ENCODE results near the gene KLHL11.

KLHL11 gene, protein sequence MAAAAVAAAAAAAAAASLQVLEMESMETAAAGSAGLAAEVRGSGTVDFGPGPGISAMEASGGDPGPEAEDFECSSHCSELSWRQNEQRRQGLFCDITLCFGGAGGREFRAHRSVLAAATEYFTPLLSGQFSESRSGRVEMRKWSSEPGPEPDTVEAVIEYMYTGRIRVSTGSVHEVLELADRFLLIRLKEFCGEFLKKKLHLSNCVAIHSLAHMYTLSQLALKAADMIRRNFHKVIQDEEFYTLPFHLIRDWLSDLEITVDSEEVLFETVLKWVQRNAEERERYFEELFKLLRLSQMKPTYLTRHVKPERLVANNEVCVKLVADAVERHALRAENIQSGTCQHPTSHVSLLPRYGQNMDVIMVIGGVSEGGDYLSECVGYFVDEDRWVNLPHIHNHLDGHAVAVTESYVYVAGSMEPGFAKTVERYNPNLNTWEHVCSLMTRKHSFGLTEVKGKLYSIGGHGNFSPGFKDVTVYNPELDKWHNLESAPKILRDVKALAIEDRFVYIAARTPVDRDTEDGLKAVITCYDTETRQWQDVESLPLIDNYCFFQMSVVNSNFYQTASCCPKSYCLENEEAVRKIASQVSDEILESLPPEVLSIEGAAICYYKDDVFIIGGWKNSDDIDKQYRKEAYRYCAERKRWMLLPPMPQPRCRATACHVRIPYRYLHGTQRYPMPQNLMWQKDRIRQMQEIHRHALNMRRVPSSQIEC

GRCh38 chr17:41864836-41865595 lies at the start of gene KLHL11:
Gene KLHL11 (minus strand): TSS chr17:41865423. CDS start chr17:41865370, 53 bp downstream.
- peak; percentile 84 to 86 for DNase-seq (ENCODE audit: low read depth in 2 of 2)

- no peak for DNase-seq (ENCODE audit: low read depth in 2 of 2)
Observed at GRCh38 chr17:41915020-41915419, 49.8 kb upstream of the KLHL11 start.

GRCh38 chr17:41914358-41914766 lies 49.1 kb upstream of the KLHL11 start:
- no peak for DNase-seq (ENCODE audit: low read depth in 2 of 2)

GRCh38 chr17:41913798-41914197 lies 48.6 kb upstream of the KLHL11 start:
- no peak for DNase-seq (ENCODE audit: low read depth in 2 of 2)

DNA sequence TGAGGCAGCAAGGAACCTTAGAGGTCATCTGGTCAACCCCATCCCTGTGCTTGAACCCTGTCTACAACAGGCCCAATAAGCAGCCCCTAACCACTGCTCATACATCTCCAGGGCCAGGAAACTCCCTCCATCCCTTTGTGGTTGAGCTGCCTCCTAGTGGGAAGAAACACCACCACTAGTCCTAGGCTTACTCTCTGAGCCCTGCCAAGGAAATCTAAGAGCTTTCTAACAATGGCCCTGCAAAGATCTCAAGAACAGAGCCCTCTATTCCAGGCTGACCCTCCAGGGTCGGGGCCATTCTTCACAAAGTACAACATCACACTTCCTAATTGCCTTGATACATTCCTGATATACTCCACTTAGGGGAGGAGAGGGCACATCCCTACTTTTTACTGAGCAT lies 47.7 kb upstream of the KLHL11 start:
- DNase-seq (ENCODE audit: low read depth in 2 of 2) = no peak

DNA sequence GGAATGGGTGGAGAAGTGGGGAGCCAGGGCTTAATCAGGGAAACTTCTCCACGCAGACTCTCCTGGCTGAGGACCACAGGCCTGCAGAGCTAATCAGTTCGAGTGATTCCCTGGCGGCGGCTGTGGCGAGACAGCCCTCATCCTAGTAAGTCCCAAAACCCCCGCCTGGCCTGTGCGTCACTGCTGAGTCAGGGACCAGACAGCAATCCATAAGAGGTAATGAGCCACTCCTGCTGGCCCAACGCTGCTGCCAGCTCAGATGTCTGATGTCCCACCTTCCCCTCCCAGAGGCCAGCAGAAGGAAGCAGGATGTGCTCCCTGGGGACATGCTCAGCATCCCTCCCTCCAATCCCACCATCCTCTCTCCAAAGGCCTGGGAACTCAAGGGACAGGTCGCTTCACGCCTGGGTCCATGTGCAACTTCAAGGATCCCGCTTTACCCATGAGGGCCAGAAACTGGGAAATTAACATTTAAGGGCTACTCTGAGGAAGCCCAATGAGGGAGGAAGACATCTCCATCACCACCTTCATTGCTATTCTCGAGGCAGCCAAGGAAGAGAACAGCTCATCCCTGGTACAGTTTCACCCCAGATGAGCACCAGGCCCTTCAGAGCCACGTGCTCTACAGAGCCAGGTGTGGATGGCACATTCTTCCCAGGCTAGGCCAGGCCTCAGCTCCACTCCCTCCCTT lies 45.6 kb upstream of the KLHL11 start:
- no peak for DNase-seq (ENCODE audit: low read depth in 2 of 2)

GRCh38 chr17:41909088-41909487 lies 43.9 kb upstream of the KLHL11 start:
- DNase-seq (ENCODE audit: low read depth in 2 of 2) = no peak

DNA sequence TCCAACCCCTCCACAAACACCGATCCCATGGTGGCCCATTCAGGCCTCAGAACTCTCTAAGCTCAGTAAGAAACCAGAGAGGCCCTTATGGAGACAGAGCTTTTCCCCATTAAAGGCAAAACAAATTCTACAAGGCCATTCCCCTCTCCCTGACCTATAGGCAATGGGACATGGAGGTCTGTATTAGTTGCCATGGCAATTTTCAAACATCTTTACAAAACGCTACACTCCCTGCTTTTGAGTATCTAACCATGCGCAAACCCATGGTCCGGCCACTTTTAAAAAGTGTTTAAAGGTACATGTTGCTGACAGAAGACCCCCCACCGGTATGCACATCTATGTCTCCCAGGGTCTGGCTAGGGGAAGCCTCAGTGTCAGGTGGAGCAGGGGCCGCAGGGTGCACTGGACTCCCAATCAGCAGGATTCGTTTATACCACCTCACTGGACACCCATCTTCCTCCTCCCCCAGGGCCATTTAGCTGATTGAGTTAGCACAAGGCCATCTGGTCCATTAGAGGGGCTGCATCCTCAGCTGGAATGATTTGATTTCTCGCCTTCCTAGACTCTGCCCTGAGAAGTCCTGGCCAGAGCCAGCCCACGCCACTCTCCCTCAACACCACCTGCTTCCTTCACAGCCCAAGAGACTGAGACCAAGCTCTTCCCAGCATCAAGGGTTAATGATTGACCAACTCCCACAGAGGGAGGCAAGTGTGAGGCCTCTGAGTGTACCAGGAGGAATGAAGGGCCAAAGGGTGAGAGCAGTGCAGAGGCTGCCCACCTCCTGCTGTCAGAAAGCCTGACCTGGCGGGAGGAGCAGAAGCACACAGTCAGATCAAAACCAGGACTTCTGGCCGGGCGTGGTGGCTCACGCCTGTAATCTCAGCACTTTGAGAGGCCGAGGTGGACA lies 42.7 kb upstream of the KLHL11 start:
- no peak for DNase-seq (ENCODE audit: low read depth in 2 of 2)

- DNase-seq (ENCODE audit: low read depth in 2 of 2) = no peak
Observed at GRCh38 chr17:41907185-41907556, 41.9 kb upstream of the KLHL11 start.

- DNase-seq (ENCODE audit: low read depth in 2 of 2) = no peak
Observed at GRCh38 chr17:41906465-41907184, 41.4 kb upstream of the KLHL11 start.

- no peak for DNase-seq (ENCODE audit: low read depth in 2 of 2)
Observed at GRCh38 chr17:41905172-41905571, 39.9 kb upstream of the KLHL11 start.

GRCh38 chr17:41904242-41904841 lies 39.1 kb upstream of the KLHL11 start:
- no peak for DNase-seq (ENCODE audit: low read depth in 2 of 2)

DNA sequence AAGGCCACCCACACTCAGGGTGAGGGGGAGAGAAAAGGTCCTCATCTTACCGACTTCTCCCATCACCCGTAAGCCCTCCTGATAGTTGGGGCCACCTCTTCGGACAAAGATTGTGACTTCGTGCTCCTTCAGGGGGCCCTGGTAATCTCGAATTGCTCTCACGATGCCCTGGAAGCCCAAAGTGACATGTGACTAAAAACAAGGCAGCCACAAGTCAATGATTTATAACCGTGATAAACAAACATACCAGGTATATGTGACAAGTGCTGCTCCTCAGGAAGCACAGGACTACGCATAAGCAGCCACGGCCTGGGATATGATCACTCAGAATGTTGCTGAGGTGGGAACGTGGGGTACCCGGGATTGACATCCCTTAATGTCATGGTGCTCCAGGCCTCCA lies 36.4 kb upstream of the KLHL11 start:
- DNase-seq (ENCODE audit: low read depth in 2 of 2) = no peak

- DNase-seq (ENCODE audit: low read depth in 2 of 2) = no peak
Observed at GRCh38 chr17:41896726-41897125, 31.5 kb upstream of the KLHL11 start.

DNA sequence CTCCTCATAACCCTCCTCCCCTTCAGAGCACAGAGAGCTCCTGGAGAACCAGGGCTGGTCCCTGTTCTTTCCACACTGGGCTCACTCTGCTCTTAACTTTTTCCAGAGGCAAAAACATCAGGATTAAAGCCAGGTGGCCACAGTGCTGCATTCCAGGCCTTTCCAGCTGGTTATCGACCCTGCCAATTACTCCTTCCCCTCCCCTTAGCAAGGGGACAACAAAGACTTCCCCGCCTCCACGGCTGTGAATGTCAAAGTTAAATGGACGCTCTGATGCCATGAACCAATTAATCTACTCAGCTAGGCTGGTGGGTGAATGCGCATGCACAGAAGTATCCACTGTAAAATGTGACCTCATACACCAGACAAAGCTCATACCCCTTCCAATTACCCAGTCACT lies 30.4 kb upstream of the KLHL11 start:
- DNase-seq (ENCODE audit: low read depth in 2 of 2) = no peak

GRCh38 chr17:41894791-41895331 lies 29.6 kb upstream of the KLHL11 start:
- DNase-seq (ENCODE audit: low read depth in 2 of 2) = no peak

DNA sequence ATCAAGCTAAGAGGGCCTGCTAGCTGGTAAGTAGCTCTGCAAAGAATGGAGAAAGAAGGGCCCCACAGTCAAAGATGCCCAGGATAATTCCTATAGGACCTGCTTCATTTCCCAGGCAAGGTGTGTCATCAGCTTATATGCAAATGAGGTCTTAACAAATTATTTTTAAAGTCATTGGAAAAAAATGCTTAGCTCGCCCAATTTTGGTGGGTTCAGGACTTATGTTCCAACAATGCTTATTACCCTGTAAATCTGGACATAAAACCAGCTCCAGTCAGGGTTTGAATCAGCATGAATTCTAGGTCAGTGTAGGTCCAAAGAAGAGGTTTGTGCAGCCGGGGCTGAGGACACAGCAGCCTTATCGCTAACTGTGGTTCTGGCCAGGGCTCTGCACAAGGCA lies 28.2 kb upstream of the KLHL11 start:
- no peak for DNase-seq (ENCODE audit: low read depth in 2 of 2)

DNA sequence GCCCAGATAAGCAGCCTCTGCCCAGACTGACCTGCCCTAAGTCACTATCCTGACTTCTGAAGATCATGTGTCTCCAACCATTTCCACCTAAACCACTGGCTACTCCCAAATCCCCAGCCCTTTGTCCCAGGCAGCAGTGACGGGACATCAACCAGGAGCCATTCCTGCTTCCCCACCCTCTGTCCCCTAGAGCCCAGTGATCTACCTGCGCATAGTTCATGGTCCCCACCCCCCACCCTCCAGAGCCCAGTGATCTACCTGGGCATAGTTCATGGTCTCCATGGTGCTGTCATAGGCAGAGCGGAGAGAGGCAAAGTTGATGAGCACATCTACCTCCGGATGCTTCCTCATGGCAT lies 26.8 kb upstream of the KLHL11 start:
- DNase-seq (ENCODE audit: low read depth in 2 of 2) = no peak

GRCh38 chr17:41891135-41892020 lies 26.2 kb upstream of the KLHL11 start:
- no peak for DNase-seq (ENCODE audit: low read depth in 2 of 2)
